ENCODE results near the gene NUDT15. TPM values are rescaled to one million over a fixed set of nuclear protein-coding genes. Genes with fewer than 3 reads are reported as not detected.
"Not testable (repeated sequence)": the region's sequence is repeated elsewhere in the genome, so short reads cannot be mapped to it uniquely, and the experiment has no call there.

The NUDT15 gene
- total RNA-seq, 1 donor from 2014 or later = 13.7 TPM

DNA sequence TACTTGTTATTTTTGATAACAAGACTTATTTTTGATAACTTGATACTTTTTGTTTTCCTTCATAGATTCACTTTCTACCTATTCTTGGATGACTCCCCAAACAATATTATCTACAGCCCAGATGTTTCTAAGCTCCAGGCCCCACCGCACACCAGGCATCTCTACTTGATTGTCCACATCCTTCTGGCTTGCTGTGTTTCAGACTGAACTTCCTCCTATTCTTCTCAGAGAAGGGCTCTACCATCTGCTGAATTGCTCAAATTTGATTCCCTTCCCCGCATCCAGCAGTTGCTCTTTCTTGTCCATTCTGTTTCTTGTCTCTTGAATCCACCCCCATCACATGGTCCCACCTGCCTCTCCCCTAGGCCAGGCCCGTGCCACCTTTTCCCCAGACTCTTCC is 13.0 kb downstream of the NUDT15 start:
- H3K9me3 Mint-ChIP-seq (ENCODE audit: unreplicated experiment) = peaks cover 3% of the 10 kb centered on the region
- TF ChIP-seq, protein P1, sequence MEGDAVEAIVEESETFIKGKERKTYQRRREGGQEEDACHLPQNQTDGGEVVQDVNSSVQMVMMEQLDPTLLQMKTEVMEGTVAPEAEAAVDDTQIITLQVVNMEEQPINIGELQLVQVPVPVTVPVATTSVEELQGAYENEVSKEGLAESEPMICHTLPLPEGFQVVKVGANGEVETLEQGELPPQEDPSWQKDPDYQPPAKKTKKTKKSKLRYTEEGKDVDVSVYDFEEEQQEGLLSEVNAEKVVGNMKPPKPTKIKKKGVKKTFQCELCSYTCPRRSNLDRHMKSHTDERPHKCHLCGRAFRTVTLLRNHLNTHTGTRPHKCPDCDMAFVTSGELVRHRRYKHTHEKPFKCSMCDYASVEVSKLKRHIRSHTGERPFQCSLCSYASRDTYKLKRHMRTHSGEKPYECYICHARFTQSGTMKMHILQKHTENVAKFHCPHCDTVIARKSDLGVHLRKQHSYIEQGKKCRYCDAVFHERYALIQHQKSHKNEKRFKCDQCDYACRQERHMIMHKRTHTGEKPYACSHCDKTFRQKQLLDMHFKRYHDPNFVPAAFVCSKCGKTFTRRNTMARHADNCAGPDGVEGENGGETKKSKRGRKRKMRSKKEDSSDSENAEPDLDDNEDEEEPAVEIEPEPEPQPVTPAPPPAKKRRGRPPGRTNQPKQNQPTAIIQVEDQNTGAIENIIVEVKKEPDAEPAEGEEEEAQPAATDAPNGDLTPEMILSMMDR (IDR thresholded peaks at IDR 0.05; ENCODE audit: partially characterized antibody, unreplicated experiment) = no peak
- no peaks in the 10 kb centered on the region for H3K36me3 Mint-ChIP-seq (ENCODE audit: unreplicated experiment)
- no peak for DNase-seq
- no peak overlapping the region for H3K4me3 Mint-ChIP-seq (ENCODE audit: unreplicated experiment)
- no peak overlapping the region for H3K27ac Mint-ChIP-seq (ENCODE audit: unreplicated experiment)
- H3K27me3 Mint-ChIP-seq (ENCODE audit: unreplicated experiment) = peaks cover 4% of the 10 kb centered on the region
- peaks cover 3% of the 10 kb centered on the region for H3K4me1 Mint-ChIP-seq (ENCODE audit: low read depth, unreplicated experiment)

DNA sequence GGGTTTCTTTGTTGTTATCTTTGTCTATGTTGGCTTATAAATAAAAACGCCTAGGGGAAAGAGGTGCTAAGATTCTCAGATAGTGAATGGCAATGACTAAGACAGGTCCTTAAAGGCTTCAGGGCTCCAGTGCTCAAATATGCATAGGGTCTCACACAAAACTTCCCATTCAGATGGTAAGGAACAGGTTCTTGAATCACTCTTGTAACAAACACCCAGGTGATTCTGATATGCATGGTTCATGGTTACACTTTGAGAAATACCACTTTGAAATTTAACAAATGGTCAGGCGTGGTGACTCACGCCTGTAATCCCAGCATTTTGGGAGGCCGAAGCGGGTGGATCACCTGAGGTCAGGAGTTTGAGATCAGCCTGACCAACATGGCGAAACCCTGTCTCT is 17.1 kb downstream of the NUDT15 start:
- H3K4me3 Mint-ChIP-seq (ENCODE audit: unreplicated experiment) = no peak overlapping the region
- TF ChIP-seq, protein P1 (IDR thresholded peaks at IDR 0.05; ENCODE audit: partially characterized antibody, unreplicated experiment) = no peak

DNA sequence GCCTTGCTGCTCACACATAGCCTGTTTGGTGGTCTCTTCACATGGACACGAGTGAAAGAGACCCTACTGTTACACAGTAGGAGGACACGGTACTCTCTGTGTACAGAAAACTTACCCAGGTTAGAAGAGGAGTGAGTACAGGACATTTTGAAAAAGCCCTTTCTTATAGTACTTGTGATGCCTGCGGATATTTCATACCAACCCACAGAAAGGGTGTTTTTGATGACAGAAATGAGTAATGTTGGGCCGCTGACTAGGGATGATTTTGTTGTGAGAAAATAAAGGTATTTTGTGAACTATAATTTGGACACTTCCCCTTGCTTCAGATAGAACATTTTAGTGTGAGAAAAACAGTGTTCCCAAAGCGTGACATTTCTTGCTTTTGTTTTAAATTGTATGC is 18.2 kb downstream of the NUDT15 start:
- TF ChIP-seq, protein P1 (IDR thresholded peaks at IDR 0.05; ENCODE audit: partially characterized antibody, unreplicated experiment) = no peak
- no peak for DNase-seq
- H3K27me3 Mint-ChIP-seq (ENCODE audit: unreplicated experiment) = peaks cover 9% of the 10 kb centered on the region
- H3K9me3 Mint-ChIP-seq (ENCODE audit: unreplicated experiment) = peaks cover 14% of the 10 kb centered on the region
- H3K36me3 Mint-ChIP-seq (ENCODE audit: unreplicated experiment) = peaks cover 46% of the 10 kb centered on the region
- H3K27ac Mint-ChIP-seq (ENCODE audit: unreplicated experiment) = no peak overlapping the region
- no peak overlapping the region for H3K4me3 Mint-ChIP-seq (ENCODE audit: unreplicated experiment)
- H3K4me1 Mint-ChIP-seq (ENCODE audit: low read depth, unreplicated experiment) = peaks cover 4% of the 10 kb centered on the region

More for the DNA sequence above, 17.1 kb downstream of the NUDT15 start:
- peaks cover 12% of the 10 kb centered on the region for H3K27me3 Mint-ChIP-seq (ENCODE audit: unreplicated experiment)
- peaks cover 37% of the 10 kb centered on the region for H3K36me3 Mint-ChIP-seq (ENCODE audit: unreplicated experiment)
- DNase-seq = no peak
- H3K27ac Mint-ChIP-seq (ENCODE audit: unreplicated experiment) = no peak overlapping the region
- peaks cover 4% of the 10 kb centered on the region for H3K4me1 Mint-ChIP-seq (ENCODE audit: low read depth, unreplicated experiment)
- peaks cover 12% of the 10 kb centered on the region for H3K9me3 Mint-ChIP-seq (ENCODE audit: unreplicated experiment)

DNA sequence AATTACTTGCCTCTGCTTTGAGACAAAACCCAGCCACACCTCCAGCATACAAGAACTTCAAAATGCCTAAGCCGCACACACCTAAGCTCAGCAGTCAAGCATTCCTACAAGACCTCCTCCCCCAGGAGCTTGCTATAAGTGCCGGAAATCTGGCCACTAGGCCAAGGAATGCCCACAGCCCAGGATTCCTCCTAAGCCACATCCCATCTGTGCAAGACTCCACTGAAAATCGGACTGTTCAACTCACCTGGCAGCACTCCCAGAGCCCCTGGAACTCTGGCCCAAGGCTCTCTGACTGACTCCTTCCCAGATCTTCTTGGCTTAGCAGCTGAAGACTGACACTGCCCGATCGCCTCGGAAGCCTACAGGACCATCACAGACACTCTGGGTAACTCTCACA is 21.0 kb downstream of the NUDT15 start:
- peaks cover 14% of the 10 kb centered on the region for H3K9me3 Mint-ChIP-seq (ENCODE audit: unreplicated experiment)
- not testable (repeated sequence) for H3K4me1 Mint-ChIP-seq (ENCODE audit: low read depth, unreplicated experiment); DNase-seq; H3K27me3 Mint-ChIP-seq (ENCODE audit: unreplicated experiment); H3K27ac Mint-ChIP-seq (ENCODE audit: unreplicated experiment); H3K4me3 Mint-ChIP-seq (ENCODE audit: unreplicated experiment)
- H3K36me3 Mint-ChIP-seq (ENCODE audit: unreplicated experiment) = peaks cover 46% of the 10 kb centered on the region

DNA sequence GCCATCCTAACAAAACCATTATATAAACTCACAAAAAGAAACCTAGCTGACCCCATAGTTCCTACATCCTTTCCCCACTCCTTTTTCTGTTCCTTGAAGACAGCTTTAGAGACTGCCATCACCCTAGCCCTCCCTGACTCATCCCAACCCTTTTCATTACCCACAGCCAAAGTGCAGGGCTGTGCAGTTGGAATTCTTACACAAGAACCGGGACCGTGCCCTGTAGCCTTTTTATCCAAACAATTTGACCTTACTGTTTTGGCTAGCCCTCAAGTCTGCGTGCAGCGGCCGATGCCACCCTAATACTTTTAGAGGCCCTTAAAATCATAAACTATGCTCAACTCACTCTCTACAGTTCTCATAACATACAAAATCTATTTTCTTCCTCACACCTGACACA is 22.4 kb downstream of the NUDT15 start:
- peaks cover 46% of the 10 kb centered on the region for H3K36me3 Mint-ChIP-seq (ENCODE audit: unreplicated experiment)
- not testable (repeated sequence) for H3K4me3 Mint-ChIP-seq (ENCODE audit: unreplicated experiment); H3K4me1 Mint-ChIP-seq (ENCODE audit: low read depth, unreplicated experiment); H3K27me3 Mint-ChIP-seq (ENCODE audit: unreplicated experiment); DNase-seq
- H3K9me3 Mint-ChIP-seq (ENCODE audit: unreplicated experiment) = peaks cover 14% of the 10 kb centered on the region
- H3K27ac Mint-ChIP-seq (ENCODE audit: unreplicated experiment) = peak overlapping the region; percentile 39

DNA sequence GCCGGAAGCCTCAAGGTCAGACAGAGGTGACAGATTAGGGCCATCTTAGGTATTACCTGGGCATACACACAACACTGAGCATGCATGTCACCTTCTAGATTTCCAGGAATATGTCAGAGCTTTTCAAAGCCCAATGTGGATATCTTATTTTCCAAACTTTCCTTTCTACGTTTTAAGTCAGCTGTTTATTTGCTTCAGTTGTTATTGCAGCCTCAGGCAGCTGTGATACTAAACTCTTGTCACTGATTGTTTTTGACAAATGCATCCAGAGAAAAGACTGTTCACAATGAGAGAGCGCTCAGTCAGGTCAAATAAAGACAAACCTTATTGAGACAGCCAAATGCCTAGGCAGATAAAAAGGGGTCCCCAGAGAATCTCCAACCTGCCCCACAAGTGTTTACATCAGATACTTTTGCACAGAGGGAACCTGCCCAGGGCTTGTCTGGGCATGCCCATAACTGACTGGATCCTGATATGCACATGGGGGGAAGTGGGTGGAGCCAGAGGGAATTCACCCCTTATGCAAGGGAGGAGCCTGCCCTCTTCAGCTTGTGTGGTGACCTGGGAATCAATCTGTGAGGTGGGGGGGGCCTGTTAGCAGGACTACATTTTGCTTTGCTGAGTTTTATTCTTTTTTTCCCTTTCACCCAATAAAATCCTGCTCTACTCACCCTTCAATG is 28.9 kb downstream of the NUDT15 start:
- Mint-ChIP-seq H3K36me3 (ENCODE audit: unreplicated experiment) (peaks cover 41% of the 10 kb centered on the region), H3K4me1 (ENCODE audit: low read depth, unreplicated experiment) (peaks cover 2% of the 10 kb centered on the region), H3K4me3 (ENCODE audit: unreplicated experiment) (no peak overlapping the region), H3K27ac (ENCODE audit: unreplicated experiment) (peak overlapping the region; percentile 33), H3K9me3 (ENCODE audit: unreplicated experiment) (peaks cover 5% of the 10 kb centered on the region), H3K27me3 (ENCODE audit: unreplicated experiment) (peaks cover 4% of the 10 kb centered on the region)
- TF ChIP-seq, protein P1 (IDR thresholded peaks at IDR 0.05; ENCODE audit: partially characterized antibody, unreplicated experiment) = no peak
- peak; percentile 19 for DNase-seq

Data from glutamatergic neuron (in vitro differentiated cells).